ENCODE results near the gene BARHL2. TPM values are rescaled to one million over a fixed set of nuclear protein-coding genes. Genes with fewer than 3 reads are reported as not detected.

The BARHL2 gene
- total and polyA plus RNA-seq, 2 donors (not counting 3 experiments of a cell fraction or from before 2014, with no cell fraction given), result not detected

DNA sequence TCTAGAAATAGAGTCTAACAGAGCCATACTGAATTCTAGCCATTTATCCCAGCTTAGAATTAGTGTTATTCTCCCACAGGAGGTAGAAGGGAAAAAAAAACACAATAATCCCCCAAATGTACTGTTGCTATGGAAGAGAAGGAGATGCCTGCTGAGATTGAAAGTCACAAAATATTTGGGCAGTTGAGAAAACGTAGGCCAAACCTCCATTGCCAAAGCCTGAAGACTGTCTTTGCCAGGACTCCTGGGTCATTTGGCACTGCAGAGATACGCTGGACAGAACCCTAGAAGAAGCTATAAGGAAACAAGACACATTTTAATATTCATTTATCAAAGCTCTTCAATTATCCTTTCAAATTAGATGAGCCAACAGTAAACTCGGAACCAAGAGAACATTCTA, 22.3 kb downstream of the BARHL2 start:
- BruUV-seq (replicated peaks), result no TSS peak
- H3K79me2 ChIP-seq (ENCODE audit: control insufficient read depth, insufficient read depth, low read length), result no peaks in the 10 kb centered on the region
- no peaks in the 10 kb centered on the region for H4K20me1 ChIP-seq (replicated peaks; ENCODE audit: control insufficient read depth, extremely low read depth, insufficient read depth, low read length)
- dilution Hi-C loops (cut with MboI; ENCODE audit: extremely low pct_ligation_motif_present, low sequenced_read_pairs), result no loop called here
- no peaks in the 10 kb centered on the region for H3K36me3 ChIP-seq (ENCODE audit: control insufficient read depth in 2 of 2, extremely low read depth in 1 of 2, insufficient read depth in 2 of 2, low read length in 2 of 2)
- H3K9me3 ChIP-seq (replicated peaks; ENCODE audit: control insufficient read depth, insufficient read depth, low read length), result no peaks in the 10 kb centered on the region
- DNase-seq (ENCODE audit: low read depth, low spot score) (no peak), FAIRE-seq (no peak)
- TF ChIP-seq JUN (IDR thresholded peaks at IDR 0.05; ENCODE audit: borderline replicate concordance, insufficient read depth, insufficient read length, low read depth) (no peak), EZH2 (IDR thresholded peaks at IDR 0.05; ENCODE audit: borderline replicate concordance, low read depth, low read length, severe bottlenecking) (no peak)
- H3K27me3 ChIP-seq (ENCODE audit: control insufficient read depth in 2 of 2, insufficient read depth in 2 of 2, low read length in 2 of 2), result no peaks in the 10 kb centered on the region
- no peak overlapping the region for H3K4me2 ChIP-seq (ENCODE audit: insufficient read depth, low read length)
- ChIA-PET POLR2A (no interaction called here), CTCF (interaction anchor here (1.2 kb wide), 1 partner anchor 24 kb away, joined by 3 read pairs; no protein-coding TSS in a partner anchor)
- H3K27ac ChIP-seq (ENCODE audit: insufficient read depth, low read depth, low read length), result no peak overlapping the region
- H3K4me1 ChIP-seq (ENCODE audit: control insufficient read depth, extremely low read depth, insufficient read depth, low read length), result no peaks in the 10 kb centered on the region
- no peak overlapping the region for H3K4me3 ChIP-seq (replicated peaks in 1 of 3; ENCODE audit: insufficient read depth in 1 of 3, low read depth in 1 of 3, low read length in 3 of 3)
- H3K9me1 ChIP-seq (replicated peaks; ENCODE audit: control insufficient read depth, extremely low read depth, insufficient read depth, low read length), result no peaks in the 10 kb centered on the region
- intact Hi-C loops (cut with micrococcal nuclease), result no loop called here
- no peak overlapping the region for H2AFZ ChIP-seq (ENCODE audit: low read depth, low read length)
- H3K9ac ChIP-seq (replicated peaks; ENCODE audit: extremely low read depth, insufficient read depth, low read length), result no peak overlapping the region

DNA sequence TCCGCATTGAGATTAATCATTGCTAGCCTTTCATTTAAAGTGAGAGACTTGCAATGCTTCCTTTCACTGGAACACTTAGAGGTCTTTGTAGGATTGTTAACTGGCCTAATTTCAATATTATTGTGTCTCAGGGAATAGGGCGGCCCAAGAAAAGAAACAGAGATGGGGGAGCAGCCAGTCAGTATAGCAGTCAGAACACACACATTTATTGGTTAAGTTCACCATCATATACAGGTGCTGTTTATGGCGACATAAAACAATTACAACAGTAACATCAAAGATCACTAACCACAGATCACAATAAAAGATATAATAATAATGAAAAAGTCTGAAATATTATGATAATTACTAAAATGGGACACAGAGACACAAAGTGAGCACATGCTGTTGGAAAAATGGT, 29.4 kb downstream of the BARHL2 start:
- no peak for TF ChIP-seq GATA2 (IDR thresholded peaks at IDR 0.05; ENCODE audit: insufficient read depth, insufficient read length, low read depth, low read length)
- TF ChIP-seq JUN (IDR thresholded peaks at IDR 0.05; ENCODE audit: borderline replicate concordance, insufficient read depth, insufficient read length, low read depth), result no peak
- no peak for TF ChIP-seq POLR2A (IDR thresholded peaks at IDR 0.05; ENCODE audit: low read depth, low read length)
- no peak for TF ChIP-seq EZH2 (IDR thresholded peaks at IDR 0.05; ENCODE audit: borderline replicate concordance, low read depth, low read length, severe bottlenecking)
- no peak for TF ChIP-seq MYC (IDR thresholded peaks at IDR 0.05; ENCODE audit: low read depth, low read length)
- TF ChIP-seq, protein P1, sequence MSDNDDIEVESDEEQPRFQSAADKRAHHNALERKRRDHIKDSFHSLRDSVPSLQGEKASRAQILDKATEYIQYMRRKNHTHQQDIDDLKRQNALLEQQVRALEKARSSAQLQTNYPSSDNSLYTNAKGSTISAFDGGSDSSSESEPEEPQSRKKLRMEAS (IDR thresholded peaks at IDR 0.05; ENCODE audit: insufficient read depth, insufficient read length), result no peak
- TF ChIP-seq CTCF (IDR thresholded peaks at IDR 0.05; ENCODE audit: extremely low read depth in 1 of 2, insufficient read depth in 1 of 2, low read depth in 1 of 2, low read length in 2 of 2), result no peak
- no peak for TF ChIP-seq POLR2AphosphoS5 (IDR thresholded peaks at IDR 0.05; ENCODE audit: insufficient read depth, low read depth, low read length)
- no peak for TF ChIP-seq FOS (IDR thresholded peaks at IDR 0.05; ENCODE audit: borderline replicate concordance, insufficient read depth, low read length)
- Histone ChIP-seq H3K27me3 (ENCODE audit: control insufficient read depth in 2 of 2, insufficient read depth in 2 of 2, low read length in 2 of 2) (no peaks in the 10 kb centered on the region), H3K79me2 (ENCODE audit: control insufficient read depth, insufficient read depth, low read length) (no peaks in the 10 kb centered on the region), H3K9me3 (replicated peaks; ENCODE audit: control insufficient read depth, insufficient read depth, low read length) (no peaks in the 10 kb centered on the region), H3K9me1 (replicated peaks; ENCODE audit: control insufficient read depth, extremely low read depth, insufficient read depth, low read length) (no peaks in the 10 kb centered on the region), H3K36me3 (ENCODE audit: control insufficient read depth in 2 of 2, extremely low read depth in 1 of 2, insufficient read depth in 2 of 2, low read length in 2 of 2) (no peaks in the 10 kb centered on the region), H3K4me3 (replicated peaks in 1 of 3; ENCODE audit: insufficient read depth in 1 of 3, low read depth in 1 of 3, low read length in 3 of 3) (no peak overlapping the region), H4K20me1 (replicated peaks; ENCODE audit: control insufficient read depth, extremely low read depth, insufficient read depth, low read length) (no peaks in the 10 kb centered on the region), H2AFZ (ENCODE audit: low read depth, low read length) (no peak overlapping the region), H3K27ac (ENCODE audit: insufficient read depth, low read depth, low read length) (no peak overlapping the region), H3K9ac (replicated peaks; ENCODE audit: extremely low read depth, insufficient read depth, low read length) (no peak overlapping the region), H3K4me2 (ENCODE audit: insufficient read depth, low read length) (no peak overlapping the region), H3K4me1 (ENCODE audit: control insufficient read depth, extremely low read depth, insufficient read depth, low read length) (no peaks in the 10 kb centered on the region)
- ChIA-PET CTCF (no interaction called here), POLR2A (no interaction called here)
- DNase-seq (ENCODE audit: low read depth, low spot score) (no peak), FAIRE-seq (no peak)
- BruUV-seq (replicated peaks), result no TSS peak
- intact Hi-C loops (cut with micrococcal nuclease), result no loop called here
- dilution Hi-C loops (cut with MboI; ENCODE audit: extremely low pct_ligation_motif_present, low sequenced_read_pairs), result no loop called here

All from endothelial cell of umbilical vein (primary cell).